Endodermal cell (in vitro differentiated cells): Measurements from ENCODE around the gene DOHH. TPM values are rescaled to one million over a fixed set of nuclear protein-coding genes. Genes with fewer than 3 reads are reported as not detected.

Experiments used
- DNase-seq: peaks from one replicate; pipeline ENCODE4 v3.0.0-alpha.2; 2017
- H3K27ac ChIP-seq: 2 replicates; pipeline ENCODE4 v1.5.1; 2013; ENCODE audit warnings: mild to moderate bottlenecking, low read depth, low read length, moderate library complexity
- H3K27me3 ChIP-seq: 2 replicates; pipeline ENCODE4 v1.6.1; 2013; ENCODE audit warnings: mild to moderate bottlenecking, low read length, moderate library complexity; ENCODE audit not compliant: insufficient read depth, control insufficient read depth, poor library complexity, severe bottlenecking
- H3K36me3 ChIP-seq: 2 replicates; pipeline ENCODE4 v1.7.0; 2013; ENCODE audit warnings: mild to moderate bottlenecking, low read length, moderate library complexity; ENCODE audit not compliant: control insufficient read depth, insufficient read depth
- H3K4me1 ChIP-seq: one replicate; pipeline ENCODE4 v1.7.0; 2013; ENCODE audit warnings: low read length; ENCODE audit not compliant: control insufficient read depth, insufficient read depth
- H3K4me3 ChIP-seq: 2 replicates; pipeline ENCODE4 v1.5.1; 2013; ENCODE audit warnings: mild to moderate bottlenecking, low read length, moderate library complexity
- H3K9ac ChIP-seq: 2 replicates; pipeline ENCODE4 v1.6.1; 2013; ENCODE audit warnings: mild to moderate bottlenecking, low read length, moderate library complexity; ENCODE audit not compliant: poor library complexity, severe bottlenecking; ENCODE audit errors: extremely low read depth
- H3K9me3 ChIP-seq: 2 replicates; pipeline ENCODE4 v1.6.1; 2013; ENCODE audit warnings: mild to moderate bottlenecking, low read length, moderate library complexity; ENCODE audit not compliant: control insufficient read depth
- H3K27ac Mint-ChIP-seq: 2 replicates; pipeline ENCODE4 v1.8.0; 2020; ENCODE audit warnings: mixed read lengths
- H3K27me3 Mint-ChIP-seq: 2 replicates; pipeline ENCODE4 v1.8.0; 2021; ENCODE audit warnings: mild to moderate bottlenecking, mixed read lengths; ENCODE audit not compliant: insufficient read depth
- H3K36me3 Mint-ChIP-seq: 2 replicates; pipeline ENCODE4 v1.8.0; 2020; ENCODE audit warnings: low read depth, mixed read lengths
- H3K4me1 Mint-ChIP-seq: 2 replicates; pipeline ENCODE4 v1.8.0; 2020; ENCODE audit warnings: mixed read lengths
- H3K4me3 Mint-ChIP-seq: 2 replicates; pipeline ENCODE4 v1.8.0; 2020; ENCODE audit warnings: mild to moderate bottlenecking, moderate library complexity, mixed read lengths
- H3K9me3 Mint-ChIP-seq: 2 replicates; pipeline ENCODE4 v1.8.0; 2020; ENCODE audit warnings: mild to moderate bottlenecking, mixed read lengths
- WGBS, 2 experiments: methylation state at CpG; one replicate each; pipeline versions ENCODE4 v1.1.5 to v1.1.7; 2013; ENCODE audit warnings: missing lambda C conversion rate in 2 of 2, mixed read lengths in 1 of 2; ENCODE audit not compliant: insufficient coverage in 1 of 2, insufficient read length in 1 of 2; 5-methylcytosine and 5-hydroxymethylcytosine counted together
- total RNA-seq, 2 donors: library from RNA; stranded (reverse); fragmentation: NEBNext Ultra II Directional in 1 of 2; extraction: Animal tissue kit (Norgen Biotek cat#: 25700) in 1 of 2; gene quantifications; 2 replicates in 1 of 2; 3 replicates in 1 of 2; pipeline ENCODE4 v1.2.1, GENCODE V29; 2021
- TF ChIP-seq, protein P1 (sequence below): fragments of 200-600 bp; sonication (generic); conservative IDR thresholded peaks from 2 replicates; pipeline ENCODE4 v1.5.0; 2021; ENCODE audit warnings: antibody characterized with exemption, mild to moderate bottlenecking

DOHH gene
- total RNA-seq, 2 donors from 2014 or later: 13.4 to 14.3 TPM

DNA sequence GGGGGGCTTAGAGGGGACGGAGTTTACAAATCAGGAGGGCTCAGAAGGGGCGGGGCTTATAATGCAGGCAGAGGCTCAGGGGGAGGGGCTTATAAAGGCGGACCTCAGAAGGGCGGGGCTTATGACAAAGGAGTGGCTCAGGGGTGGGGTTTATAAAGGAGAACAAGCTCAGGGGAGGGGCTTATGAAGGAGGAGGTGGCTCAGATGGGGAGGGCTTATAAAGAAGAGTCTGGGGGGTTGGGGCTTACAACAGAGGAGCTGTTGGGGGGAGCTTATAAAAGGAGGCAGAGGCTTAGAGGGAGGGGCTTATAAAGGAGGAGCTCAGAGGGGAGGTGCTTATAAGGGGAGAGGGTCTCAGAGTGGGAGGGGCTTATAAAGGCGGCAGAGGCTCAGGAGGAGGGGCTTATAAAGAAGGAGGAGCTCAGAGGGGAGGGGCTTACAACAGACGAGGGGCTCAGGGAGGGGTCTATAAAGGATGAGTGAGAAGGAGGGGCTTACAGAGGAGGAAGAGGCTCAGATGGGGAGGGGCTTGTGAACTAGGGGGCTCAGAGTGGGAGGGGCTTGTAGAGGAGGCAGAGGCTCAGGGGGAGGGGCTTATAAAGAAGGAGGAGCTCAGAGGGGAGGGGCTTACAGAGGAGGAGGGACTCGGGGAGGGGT is 21.2 kb downstream of the DOHH start:
- no peak overlapping the region for H3K4me3 ChIP-seq
- H3K27ac ChIP-seq: no peak overlapping the region
- H3K36me3 ChIP-seq: no peaks in the 10 kb centered on the region
- peaks cover 11% of the 10 kb centered on the region for H3K27me3 ChIP-seq
- no peaks in the 10 kb centered on the region for H3K4me1 ChIP-seq
- H3K9me3 ChIP-seq: no peaks in the 10 kb centered on the region
- TF ChIP-seq, protein P1, sequence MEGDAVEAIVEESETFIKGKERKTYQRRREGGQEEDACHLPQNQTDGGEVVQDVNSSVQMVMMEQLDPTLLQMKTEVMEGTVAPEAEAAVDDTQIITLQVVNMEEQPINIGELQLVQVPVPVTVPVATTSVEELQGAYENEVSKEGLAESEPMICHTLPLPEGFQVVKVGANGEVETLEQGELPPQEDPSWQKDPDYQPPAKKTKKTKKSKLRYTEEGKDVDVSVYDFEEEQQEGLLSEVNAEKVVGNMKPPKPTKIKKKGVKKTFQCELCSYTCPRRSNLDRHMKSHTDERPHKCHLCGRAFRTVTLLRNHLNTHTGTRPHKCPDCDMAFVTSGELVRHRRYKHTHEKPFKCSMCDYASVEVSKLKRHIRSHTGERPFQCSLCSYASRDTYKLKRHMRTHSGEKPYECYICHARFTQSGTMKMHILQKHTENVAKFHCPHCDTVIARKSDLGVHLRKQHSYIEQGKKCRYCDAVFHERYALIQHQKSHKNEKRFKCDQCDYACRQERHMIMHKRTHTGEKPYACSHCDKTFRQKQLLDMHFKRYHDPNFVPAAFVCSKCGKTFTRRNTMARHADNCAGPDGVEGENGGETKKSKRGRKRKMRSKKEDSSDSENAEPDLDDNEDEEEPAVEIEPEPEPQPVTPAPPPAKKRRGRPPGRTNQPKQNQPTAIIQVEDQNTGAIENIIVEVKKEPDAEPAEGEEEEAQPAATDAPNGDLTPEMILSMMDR: no peak
- 73 to 78% methylated on average over 4 to 7 of the region's 7 CpGs for WGBS, 2 experiments
- Mint-ChIP-seq H3K36me3 (no peaks in the 10 kb centered on the region), H3K9me3 (no peaks in the 10 kb centered on the region), H3K4me1 (peaks cover 11% of the 10 kb centered on the region), H3K27me3 (peaks cover 3% of the 10 kb centered on the region), H3K4me3 (no peak overlapping the region), H3K27ac (no peak overlapping the region)
- no peak overlapping the region for H3K9ac ChIP-seq
- DNase-seq: peak; percentile 78

GRCh38 chr19:3478409-3479176 is 21.9 kb downstream of the DOHH start:
- H3K4me1 Mint-ChIP-seq: peaks cover 11% of the 10 kb centered on the region
- DNase-seq: peak; percentile 56
- H3K9ac ChIP-seq: no peak overlapping the region
- H3K4me1 ChIP-seq: no peaks in the 10 kb centered on the region
- H3K27me3 Mint-ChIP-seq: peaks cover 6% of the 10 kb centered on the region
- no peak overlapping the region for H3K27ac ChIP-seq
- no peaks in the 10 kb centered on the region for H3K9me3 Mint-ChIP-seq
- no peak overlapping the region for H3K4me3 Mint-ChIP-seq
- 65 to 80% methylated on average over 1 to 21 of the region's 27 CpGs for WGBS, 2 experiments
- peaks cover 11% of the 10 kb centered on the region for H3K27me3 ChIP-seq
- no peaks in the 10 kb centered on the region for H3K36me3 ChIP-seq
- no peak overlapping the region for H3K27ac Mint-ChIP-seq
- no peak overlapping the region for H3K4me3 ChIP-seq
- no peaks in the 10 kb centered on the region for H3K9me3 ChIP-seq
- TF ChIP-seq, protein P1: no peak
- no peaks in the 10 kb centered on the region for H3K36me3 Mint-ChIP-seq

GRCh38 chr19:3477951-3478350 is 22.5 kb downstream of the DOHH start:
- H3K4me1 Mint-ChIP-seq: peaks cover 11% of the 10 kb centered on the region
- H3K36me3 Mint-ChIP-seq: no peaks in the 10 kb centered on the region
- peaks cover 6% of the 10 kb centered on the region for H3K27me3 Mint-ChIP-seq
- no peaks in the 10 kb centered on the region for H3K4me1 ChIP-seq
- WGBS, 2 experiments: 92 to 100% methylated on average over 1 to 2 of the region's 2 CpGs
- H3K4me3 ChIP-seq: no peak overlapping the region
- H3K9ac ChIP-seq: no peak overlapping the region
- no peak for DNase-seq
- H3K9me3 Mint-ChIP-seq: no peaks in the 10 kb centered on the region
- no peak overlapping the region for H3K27ac ChIP-seq
- no peak overlapping the region for H3K27ac Mint-ChIP-seq
- H3K9me3 ChIP-seq: no peaks in the 10 kb centered on the region
- peaks cover 11% of the 10 kb centered on the region for H3K27me3 ChIP-seq
- no peak overlapping the region for H3K4me3 Mint-ChIP-seq
- no peaks in the 10 kb centered on the region for H3K36me3 ChIP-seq
- TF ChIP-seq, protein P1: no peak
